HG02970 (cell line): Measurements from ENCODE around the gene EIF2B1.
"Not testable (repeated sequence)": the region's sequence is repeated elsewhere in the genome, so short reads cannot be mapped to it uniquely, and the experiment has no call there.

Source experiments
- ATAC-seq: cut with Tn5 transposase; IDR thresholded peaks from one replicate; pipeline ENCODE4 v1.9.1; 2021; ENCODE audit warnings: mild to moderate bottlenecking, moderate library complexity, moderate number of reproducible peaks; ENCODE audit not compliant: unreplicated experiment, low FRiP score

EIF2B1 gene

DNA sequence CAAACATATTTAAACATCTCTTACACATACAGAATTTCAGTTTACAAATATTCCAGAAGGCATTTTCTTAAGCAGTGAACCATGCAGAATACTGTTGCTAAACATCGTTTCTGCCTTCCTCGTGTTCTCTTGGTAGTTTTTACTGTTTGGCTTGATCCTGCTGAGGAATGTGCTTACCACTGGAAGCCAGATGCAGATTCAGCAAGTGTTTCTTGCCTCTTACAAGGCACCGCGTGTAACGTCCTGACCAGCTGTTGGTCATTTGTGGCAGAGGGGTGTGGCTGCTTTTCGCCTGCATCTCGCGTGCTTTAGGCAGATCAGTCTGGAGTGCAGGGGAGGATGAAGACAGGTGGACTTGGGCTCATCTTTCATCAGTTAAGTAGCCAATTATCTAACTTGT, 12.4 kb downstream of the EIF2B1 start:
- ATAC-seq, result no peak

DNA sequence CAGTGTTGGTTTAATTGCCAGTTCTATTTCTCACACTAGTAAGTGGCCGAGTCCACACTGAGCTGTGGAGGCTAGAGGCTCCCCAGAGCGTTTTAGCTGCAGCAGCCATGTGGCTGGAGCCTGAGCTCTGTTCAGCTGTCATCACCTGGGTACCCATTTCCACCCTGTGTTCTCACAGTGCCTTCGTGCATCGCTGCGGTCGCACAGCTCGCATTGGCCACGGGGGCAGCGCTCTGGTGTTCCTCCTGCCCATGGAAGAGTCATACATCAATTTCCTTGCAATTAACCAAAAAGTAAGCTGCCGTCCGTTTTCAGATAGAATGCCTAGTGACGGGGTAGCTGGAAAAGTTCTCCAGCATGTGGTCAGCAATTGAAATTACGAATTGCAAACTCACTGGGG, 15.9 kb downstream of the EIF2B1 start:
- ATAC-seq, result no peak

- ATAC-seq, result no peak
These were observed 16.3 kb downstream of the EIF2B1 start for GRCh38 chr12:123617144-123617543.

- ATAC-seq, result no peak
These were observed 19.0 kb downstream of the EIF2B1 start for GRCh38 chr12:123614531-123614930.

DNA sequence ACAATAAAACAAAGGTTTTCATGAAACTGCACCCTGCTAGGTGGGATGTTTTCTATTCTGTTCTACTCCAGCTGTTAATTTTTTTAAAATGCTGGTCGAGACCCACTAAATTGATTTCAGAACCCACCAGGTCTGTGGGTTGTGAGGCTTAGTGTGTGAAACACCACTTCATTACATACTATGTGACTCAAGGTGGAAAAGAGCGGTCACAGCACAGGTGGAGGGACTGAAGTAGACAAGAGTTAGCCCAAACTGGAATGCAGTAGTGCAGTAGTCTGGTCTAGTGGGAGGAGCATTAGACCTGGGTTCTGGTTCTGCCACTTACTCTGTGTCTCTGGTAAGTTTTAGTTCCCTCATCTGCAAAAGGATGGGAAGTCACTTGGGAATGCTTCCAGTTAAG, 19.4 kb downstream of the EIF2B1 start:
- ATAC-seq, result no peak

DNA sequence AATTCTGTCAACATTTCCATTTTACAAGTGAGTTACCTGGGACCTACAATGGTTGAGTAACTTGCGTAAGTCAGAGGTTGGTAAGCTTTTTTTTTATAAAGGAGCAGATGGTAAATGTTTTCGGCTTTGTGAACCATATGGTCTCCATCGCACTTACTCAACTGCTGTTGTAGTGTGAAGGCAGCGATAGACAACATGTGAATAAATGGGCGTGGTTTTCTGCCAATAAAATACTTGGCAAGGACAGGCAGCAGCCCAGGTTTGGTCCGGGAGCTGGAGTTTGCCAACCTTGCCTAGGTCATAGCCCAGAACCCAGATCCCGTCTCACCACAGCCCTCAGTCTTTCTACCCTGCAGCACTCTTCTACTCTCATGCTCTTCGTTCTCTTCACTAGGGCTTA, 25.3 kb downstream of the EIF2B1 start:
- no peak for ATAC-seq

DNA sequence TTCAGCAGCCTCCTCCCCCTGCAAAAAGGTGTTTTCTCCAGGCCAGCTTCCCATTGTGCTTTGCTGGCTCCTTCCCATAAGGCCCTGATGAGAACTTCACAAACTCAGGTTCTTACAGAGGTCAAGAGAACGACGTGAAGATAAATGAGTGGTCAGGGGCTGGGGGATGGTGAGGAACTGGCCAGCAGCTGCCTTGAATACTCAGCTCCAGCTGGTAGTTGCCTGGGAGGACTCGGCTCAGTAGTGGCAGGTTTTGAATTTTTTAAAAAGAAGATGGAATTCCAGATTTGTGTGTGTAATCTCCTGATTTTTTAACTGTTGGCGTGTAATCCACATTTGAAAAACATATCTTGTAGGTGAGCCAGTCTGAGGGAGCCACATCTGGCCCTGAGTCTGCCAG, 25.7 kb downstream of the EIF2B1 start:
- no peak for ATAC-seq

DNA sequence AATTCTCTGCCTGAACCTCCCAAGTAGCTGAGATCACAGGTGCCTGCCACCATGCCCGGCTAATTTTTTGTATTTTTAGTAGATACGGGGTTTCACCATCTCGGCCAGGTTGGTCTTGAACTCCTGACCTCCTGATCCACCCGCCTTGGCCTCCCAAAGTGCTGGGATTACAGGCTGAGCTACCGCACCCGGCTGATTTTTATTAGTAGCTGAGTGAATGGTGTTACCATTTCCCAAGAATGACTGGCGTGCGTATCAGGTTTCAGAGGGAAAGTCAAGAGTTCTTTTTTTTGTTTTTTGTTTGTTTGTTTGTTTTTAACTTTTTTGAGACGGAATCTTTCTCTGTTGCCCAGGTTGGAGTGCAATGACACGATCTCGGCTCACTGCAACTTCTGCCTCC, 30.0 kb downstream of the EIF2B1 start:
- ATAC-seq, result not testable (repeated sequence)

- ATAC-seq, result no peak
These were observed 30.8 kb downstream of the EIF2B1 start for GRCh38 chr12:123602651-123603195.

DNA sequence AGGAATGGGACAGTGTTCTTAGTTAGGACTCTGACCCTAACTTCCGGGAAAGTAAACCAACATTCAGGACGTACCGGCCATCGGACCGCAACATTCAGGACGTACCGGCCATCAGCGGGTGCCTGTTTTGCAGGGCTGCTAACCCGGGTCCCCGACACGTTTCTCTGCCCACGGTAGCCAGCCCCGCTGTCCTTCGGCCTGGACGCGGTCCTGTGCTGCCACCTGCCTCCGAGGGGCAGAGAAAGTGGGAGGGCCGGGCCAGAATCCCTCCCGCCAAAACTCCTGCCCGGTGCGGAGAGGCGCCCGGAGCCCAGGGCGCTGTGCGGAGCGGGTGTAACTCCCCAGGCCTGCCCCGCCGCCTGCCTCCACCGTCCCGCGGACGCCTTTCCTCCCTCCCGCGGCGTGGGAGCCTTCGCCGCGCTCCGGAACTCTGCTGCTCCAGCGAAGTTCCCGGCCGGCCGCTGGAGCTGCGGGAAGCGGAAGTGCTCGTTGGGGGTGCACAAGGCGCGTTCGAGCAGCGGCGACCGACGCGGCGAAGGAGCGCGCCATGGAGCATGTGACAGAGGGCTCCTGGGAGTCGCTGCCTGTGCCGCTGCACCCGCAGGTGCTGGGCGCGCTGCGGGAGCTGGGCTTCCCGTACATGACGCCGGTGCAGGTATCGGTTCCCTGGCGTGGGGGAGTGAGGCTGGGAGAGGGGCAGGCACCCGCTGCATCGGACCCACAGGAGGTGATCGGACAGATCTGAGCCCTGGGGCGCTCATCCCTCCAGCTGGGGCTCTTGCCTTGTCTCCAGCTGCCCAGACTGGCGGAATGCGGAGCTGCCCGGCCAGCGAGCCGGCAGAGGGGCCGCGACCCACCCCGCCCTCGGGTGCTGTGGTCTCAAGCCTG, 31.6 kb downstream of the EIF2B1 start, which contains the start of gene DDX55:
DDX55 (plus strand) TSS at position 498 of the 888 bp plus-strand sequence; CDS start at position 548, 50 bp downstream.
- peak; percentile 78 for ATAC-seq

DNA sequence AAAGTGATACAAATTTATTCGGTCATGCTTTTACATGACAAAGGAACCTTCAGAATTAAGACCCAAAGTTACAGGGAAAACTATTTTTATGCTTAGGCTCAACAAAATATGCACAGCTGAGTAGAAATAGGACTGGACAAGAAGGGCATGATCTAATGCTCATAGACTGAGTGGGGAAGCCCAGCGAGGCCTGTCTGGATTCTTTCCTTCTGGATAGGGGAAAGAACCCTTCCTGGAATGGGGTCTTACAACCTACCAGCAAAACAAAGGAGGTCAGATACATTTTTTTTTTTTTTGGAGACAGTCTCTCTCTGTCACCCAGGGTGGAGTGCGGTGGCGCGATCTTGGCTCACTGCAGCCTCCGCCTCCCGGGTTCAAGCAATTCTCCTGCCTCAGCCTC, 33.8 kb downstream of the EIF2B1 start:
- ATAC-seq, result no peak

- no peak for ATAC-seq
These were observed 34.2 kb downstream of the EIF2B1 start for GRCh38 chr12:123599310-123599709.

DNA sequence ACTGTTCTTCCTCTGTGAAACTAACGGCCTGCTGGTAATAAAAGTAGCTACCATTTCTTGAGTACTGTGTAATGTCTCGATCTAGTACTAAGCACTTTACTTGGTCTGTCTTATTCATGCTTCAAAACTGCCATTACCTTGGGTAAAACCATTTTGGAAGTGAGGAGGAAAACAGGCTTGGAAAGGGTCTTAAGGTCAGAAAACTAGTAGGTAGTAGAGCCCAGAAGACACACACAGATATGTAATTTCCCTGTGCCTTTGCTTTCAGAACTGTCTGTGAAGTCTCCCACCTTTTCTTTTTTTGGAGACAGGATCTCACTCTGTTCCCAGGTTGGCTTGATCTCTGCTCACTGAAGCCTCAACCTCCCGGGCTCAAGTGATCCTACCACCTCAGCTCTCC, 35.0 kb downstream of the EIF2B1 start:
- no peak for ATAC-seq

GRCh38 chr12:123597100-123597499, 36.4 kb downstream of the EIF2B1 start:
- ATAC-seq, result no peak

DNA sequence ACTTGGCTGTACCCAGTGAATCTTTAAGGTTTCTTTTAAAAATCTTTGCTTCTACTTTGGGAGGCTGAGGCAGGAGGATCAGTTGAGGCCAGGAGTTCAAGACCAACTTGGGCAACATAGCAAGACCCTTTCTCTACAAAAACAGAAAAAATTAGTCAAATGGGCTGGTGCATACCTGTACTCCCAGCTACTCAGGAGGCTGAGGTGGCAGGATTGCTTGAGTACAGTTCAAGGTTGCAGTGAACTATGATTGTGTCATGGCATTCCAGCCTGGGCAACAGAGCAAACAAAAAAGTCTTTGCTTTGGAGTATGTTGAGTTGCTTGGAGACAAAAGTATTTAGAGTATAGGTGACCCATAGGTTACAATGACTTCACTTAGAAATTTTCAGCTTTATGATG, 37.8 kb downstream of the EIF2B1 start:
- ATAC-seq, result no peak

DNA sequence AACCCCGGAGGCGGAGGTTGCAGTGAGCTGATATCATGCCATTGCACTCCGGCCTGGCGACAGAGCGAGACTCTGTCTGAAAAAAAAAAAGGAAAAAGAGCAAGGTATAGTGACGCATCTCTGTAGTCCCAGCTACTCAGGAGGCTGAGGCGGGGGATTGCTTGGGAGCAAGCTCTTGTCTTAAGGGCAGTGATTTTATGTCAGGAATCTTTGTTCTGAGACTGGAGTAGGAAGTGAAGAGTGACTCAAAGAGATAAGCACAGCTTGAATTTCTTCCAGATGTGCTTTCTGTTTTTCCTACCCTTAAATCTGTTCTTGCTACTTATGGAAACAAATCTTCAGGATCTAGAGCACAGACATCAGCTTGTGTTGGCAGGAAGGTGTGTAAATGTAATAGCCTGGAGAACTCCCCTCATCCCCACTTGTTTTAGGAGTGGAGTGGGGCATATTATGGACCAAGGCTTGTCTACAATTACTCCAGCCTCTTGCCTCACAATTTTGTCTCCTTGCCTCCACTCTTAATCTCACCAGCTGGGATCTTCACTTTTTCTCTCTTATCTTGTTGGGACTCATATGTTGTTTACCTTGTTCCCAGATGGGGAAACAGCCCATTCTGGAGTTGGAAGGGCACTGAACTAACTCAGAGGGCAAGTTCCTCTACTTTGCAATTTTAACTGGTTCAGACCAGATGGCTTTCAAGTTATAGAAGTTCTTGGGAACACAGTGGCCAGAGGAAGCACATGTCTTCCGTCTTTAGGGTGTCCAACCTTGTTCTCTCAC, 41.6 kb downstream of the EIF2B1 start:
- no peak for ATAC-seq

GRCh38 chr12:123580772-123581171, 52.7 kb downstream of the EIF2B1 start:
- no peak for ATAC-seq

GRCh38 chr12:123578829-123579228, 54.7 kb downstream of the EIF2B1 start:
- ATAC-seq, result not testable (repeated sequence)

- ATAC-seq, result no peak
These were observed 55.2 kb downstream of the EIF2B1 start for GRCh38 chr12:123578243-123578642.

- no peak for ATAC-seq
These were observed 56.9 kb downstream of the EIF2B1 start for GRCh38 chr12:123576611-123577010.

- no peak for ATAC-seq
These were observed 59.6 kb downstream of the EIF2B1 start for GRCh38 chr12:123573870-123574269.
